Fibroblast of villous mesenchyme (primary cell): Measurements from ENCODE around the gene SLX9. TPM values are rescaled to one million over a fixed set of nuclear protein-coding genes. Genes with fewer than 3 reads are reported as not detected.

Experiments used
- DNase-seq: peaks from one replicate; pipeline ENCODE4 v3.0.0-alpha.2; 2010; ENCODE audit warnings: low read depth
- H3K4me3 ChIP-seq: 2 replicates; pipeline ENCODE4 v1.5.1; 2011; ENCODE audit warnings: low read depth, mild to moderate bottlenecking, low read length
- CTCF ChIP-seq: IDR thresholded peaks from 2 replicates; pipeline ENCODE4 v1.5.1; 2012; ENCODE audit warnings: low read depth, mild to moderate bottlenecking, low read length; ENCODE audit not compliant: insufficient read depth
- total RNA-seq: library from RNA; depleted of rRNA; stranded (reverse); fragments of >200 nt; gene quantifications from 2 replicates; pipeline ENCODE4 v1.2.3, GENCODE V29; 2012

Gene SLX9
- total RNA-seq, 1 donor, result 12.1 TPM

GRCh38 chr21:44965251-44966022 lies 25.6 kb downstream of the SLX9 start:
- no peak for TF ChIP-seq CTCF
- DNase-seq, result peak; percentile 42

DNA sequence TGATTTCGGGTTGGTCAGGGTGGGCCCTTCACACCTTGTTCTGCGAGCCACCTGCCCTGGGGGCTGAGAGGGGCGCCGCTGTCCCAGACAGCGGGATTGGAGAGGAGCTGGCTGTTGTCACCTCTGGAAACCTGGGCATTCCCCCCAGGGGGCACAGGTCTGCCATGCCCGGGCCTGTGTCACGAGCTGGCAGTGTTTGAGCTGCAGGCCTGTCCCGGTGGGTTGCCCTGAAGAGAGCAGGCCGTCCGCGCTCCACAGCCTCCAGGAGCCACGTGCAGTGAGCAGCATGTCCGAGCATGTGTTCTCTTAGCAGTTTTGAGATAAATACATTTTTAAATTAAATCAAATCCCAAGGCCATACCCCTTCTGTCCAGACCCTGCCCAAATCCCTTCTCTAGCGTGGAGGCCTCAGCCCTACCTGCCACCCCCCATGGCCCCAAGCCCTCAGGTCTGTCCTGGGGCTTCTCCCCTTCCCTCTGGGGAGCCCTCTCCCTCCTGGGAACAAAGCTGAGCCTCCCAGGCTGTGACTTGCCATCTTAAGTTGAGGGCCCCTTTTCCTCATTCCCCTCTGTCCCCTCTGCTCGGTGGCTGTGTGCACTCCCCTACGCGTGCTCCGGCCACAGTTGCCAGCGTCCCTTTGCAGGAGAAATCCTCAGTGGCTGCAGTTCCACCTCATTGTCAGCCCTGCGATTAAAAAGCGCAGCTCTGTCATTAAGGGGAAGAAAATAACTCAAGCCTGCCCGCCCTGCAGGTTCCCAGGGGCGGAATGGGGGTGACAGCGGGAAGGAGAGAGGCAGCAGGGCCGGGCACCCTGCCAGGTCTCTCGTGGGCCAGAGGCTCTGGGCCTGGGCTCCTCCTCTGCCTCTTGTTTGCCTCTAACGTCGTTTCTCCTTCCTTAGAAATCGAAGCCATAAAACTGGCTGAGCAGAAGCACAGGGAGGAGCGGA lies 26.6 kb downstream of the SLX9 start:
- TF ChIP-seq CTCF, result no peak
- H3K4me3 ChIP-seq, result no peak overlapping the region
- DNase-seq, result peak; percentile 46

More at GRCh38 chr21:44965251-44966022, 25.6 kb downstream of the SLX9 start:
- H3K4me3 ChIP-seq, result no peak overlapping the region

GRCh38 chr21:44967082-44968047 lies 27.5 kb downstream of the SLX9 start:
- TF ChIP-seq CTCF, result no peak

DNA sequence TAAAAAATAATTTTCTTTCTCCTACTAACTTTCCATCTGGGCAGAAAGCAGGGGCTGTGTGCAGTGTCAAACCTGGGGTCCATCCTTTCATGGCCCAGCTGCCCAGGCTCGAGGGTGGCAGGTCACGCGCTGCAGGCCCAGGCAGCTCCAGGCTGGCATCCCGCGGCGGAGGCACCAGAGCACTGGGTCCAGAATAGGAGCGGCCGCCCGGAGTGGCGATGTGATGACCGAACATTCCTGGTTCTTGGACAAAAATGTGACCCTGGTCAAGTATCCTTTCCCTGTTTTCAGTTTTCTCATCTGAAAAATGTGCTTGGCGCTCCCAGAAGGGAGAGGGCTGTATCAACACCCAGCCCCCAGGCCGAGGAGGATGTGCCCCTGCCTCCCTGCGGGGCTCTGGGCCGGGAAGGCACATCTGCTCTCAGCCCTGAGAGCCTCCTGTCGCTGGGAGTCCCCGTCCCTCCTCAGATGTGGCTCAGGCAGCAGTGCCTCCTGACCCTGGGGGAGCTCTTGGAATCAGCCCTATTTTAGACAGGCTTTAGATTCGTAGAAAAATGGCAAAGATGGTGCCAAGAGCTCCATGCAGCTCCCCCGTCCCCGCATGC lies 29.3 kb downstream of the SLX9 start:
- H3K4me3 ChIP-seq, result no peak overlapping the region
- no peak for DNase-seq
- no peak for TF ChIP-seq CTCF

More at GRCh38 chr21:44967082-44968047, 27.5 kb downstream of the SLX9 start:
- no peak overlapping the region for H3K4me3 ChIP-seq
- no peak for DNase-seq

- peak; percentile 54 for DNase-seq
Observed at GRCh38 chr21:44969931-44970755, 30.3 kb downstream of the SLX9 start.

More at GRCh38 chr21:44969931-44970755, 30.3 kb downstream of the SLX9 start:
- no peak overlapping the region for H3K4me3 ChIP-seq
- TF ChIP-seq CTCF, result no peak
